Measurements from ENCODE around the gene KCNT2.
"Not testable (repeated sequence)": the region's sequence is repeated elsewhere in the genome, so short reads cannot be mapped to it uniquely, and the experiment has no call there.

The KCNT2 gene

DNA sequence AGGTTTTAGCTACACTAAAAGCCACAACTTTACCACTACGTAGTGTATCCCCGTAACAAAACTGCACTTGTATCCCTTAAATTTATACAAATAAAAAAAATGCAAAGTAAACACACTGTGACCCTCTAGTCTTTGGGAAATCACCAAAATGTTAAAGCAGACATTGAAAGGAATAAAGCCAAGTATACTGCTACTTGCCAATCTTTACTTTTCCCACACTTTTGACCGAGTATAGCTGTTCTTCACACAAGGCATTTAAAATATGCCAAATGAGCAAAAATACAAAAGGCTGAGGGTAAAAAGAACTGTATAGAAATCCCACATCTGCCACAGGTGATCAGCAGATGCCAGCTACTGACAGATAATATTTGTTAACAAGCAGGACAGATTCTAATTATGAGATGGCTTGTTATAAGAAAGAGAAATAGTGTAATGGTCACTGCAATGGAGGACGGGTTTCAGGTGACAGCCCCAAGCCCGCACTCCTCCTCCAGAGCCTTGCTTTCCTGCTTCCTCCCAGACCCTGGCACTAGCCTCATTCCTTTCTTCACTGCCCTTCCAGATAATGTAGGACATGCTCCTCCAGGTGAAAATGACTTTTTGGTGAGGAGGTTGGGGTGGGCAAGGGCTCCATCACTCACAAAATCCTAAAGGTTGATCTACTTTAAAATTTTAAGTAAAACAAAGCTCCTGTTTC is 18.1 kb downstream of the KCNT2 start:
- no peak for DNase-seq

GRCh38 chr1:196584696-196585095 is 23.5 kb downstream of the KCNT2 start:
- no peak for DNase-seq

DNA sequence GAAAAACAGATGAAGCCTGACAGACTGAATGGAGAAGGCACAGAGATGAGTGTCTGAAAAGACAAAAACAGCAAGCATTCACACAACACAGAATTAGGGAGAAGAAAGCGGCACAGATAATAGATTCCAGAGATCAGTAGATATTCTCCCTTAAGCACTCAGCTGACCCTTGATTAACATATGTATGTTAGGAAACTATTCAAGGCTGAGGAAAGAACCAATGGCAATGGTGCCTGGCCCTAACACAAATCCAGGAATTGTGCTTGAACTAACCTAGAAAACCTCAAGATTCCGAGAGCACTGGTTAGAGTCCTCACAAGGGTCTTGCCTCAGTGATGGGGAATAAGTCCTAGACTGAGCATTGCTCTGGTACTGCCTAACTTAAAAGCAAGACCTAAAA is 30.9 kb downstream of the KCNT2 start:
- DNase-seq = no peak

- DNase-seq = no peak
Measured at GRCh38 chr1:196573226-196573625, 35.0 kb downstream of the KCNT2 start.

GRCh38 chr1:196567238-196567637 is 41.0 kb downstream of the KCNT2 start:
- no peak for DNase-seq

GRCh38 chr1:196563768-196564167 is 44.5 kb downstream of the KCNT2 start:
- no peak for DNase-seq

- no peak for DNase-seq
Measured at GRCh38 chr1:196559314-196559713, 48.9 kb downstream of the KCNT2 start.

- DNase-seq = no peak
Measured at GRCh38 chr1:196558411-196558810, 49.8 kb downstream of the KCNT2 start.

- no peak for DNase-seq
Measured at GRCh38 chr1:196557797-196558196, 50.4 kb downstream of the KCNT2 start.

DNA sequence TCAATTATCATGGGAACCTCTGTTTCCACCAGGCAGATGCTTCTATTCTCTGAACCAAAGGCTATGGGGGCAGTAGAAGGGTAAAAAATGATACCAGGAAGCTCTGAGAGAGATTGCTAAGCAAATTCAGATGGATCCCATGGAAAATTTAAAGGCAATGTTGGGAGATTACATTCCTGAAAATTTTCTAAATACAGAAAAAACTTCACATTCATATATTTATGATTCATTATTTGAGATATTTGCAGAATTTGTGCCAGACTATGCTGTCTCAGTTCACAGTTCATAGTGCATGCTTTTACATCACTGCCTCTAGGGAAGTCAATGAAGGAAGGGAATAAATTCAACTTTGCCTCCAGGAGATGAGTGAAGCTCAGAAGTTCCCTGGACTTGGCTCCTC is 57.5 kb downstream of the KCNT2 start:
- no peak for DNase-seq

- DNase-seq = no peak
Measured at GRCh38 chr1:196546272-196547111, 61.7 kb downstream of the KCNT2 start.

GRCh38 chr1:196545222-196545621 is 63.0 kb downstream of the KCNT2 start:
- DNase-seq = no peak

- DNase-seq = peak; percentile 6
Measured at GRCh38 chr1:196544617-196545016, 63.6 kb downstream of the KCNT2 start.

- DNase-seq = no peak
Measured at GRCh38 chr1:196543833-196544232, 64.4 kb downstream of the KCNT2 start.

- DNase-seq = peak; percentile 12
Measured at GRCh38 chr1:196538473-196538872, 69.8 kb downstream of the KCNT2 start.

DNA sequence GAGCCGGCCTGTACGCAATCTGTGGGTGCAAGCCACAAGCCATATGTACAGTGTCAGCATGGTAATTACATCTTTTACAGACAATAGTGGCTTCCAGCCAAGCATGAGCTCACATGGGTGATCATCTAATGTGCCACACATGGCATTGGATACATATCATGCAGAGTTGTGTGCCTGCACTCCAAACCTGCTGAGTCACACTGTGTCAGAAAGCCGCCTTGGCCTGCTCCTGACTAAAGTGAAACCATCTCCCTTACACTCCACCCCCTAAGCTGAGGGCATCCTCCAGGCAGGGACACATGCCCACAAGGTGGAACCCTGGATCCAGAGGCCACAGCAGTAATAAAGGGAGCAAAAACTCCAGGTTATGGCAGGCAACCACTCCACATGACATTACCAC is 72.5 kb downstream of the KCNT2 start:
- DNase-seq = peak; percentile 34

DNA sequence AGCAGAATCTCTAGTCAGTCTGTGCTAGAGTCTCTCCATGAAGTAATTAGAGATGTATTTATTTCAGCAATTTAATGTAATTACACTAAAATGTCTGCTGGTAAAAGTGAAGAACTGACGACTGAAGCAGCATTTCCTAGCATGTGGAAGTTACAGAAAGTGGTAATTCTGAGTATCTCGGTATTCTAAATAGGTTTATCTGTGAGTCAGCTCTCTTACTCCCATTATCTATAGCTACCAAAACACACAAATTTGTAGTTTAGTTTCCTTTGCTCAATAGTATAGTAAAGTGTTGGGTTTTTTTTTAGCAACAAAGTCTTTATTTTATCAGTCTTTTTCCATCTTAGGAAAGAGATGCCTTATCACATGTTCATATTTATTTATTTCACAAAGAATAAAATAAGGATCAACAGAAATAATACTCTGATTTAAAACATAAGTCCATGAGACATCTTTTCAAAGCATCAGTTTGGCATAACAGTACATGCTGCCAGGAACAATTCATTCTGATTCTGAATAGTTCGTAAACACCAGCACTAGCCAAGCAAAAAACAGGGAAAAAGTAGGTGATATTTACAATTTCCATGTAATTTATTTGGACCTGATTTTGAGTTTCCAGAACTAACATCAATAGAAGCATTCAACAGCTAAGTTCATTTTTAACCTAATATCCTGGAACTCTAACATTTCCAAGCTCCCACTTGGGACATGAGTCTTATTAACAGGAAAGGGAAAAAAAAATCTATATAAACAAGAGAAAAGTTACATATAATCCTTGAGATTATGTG is 76.3 kb downstream of the KCNT2 start:
- DNase-seq = no peak

GRCh38 chr1:196527919-196528318 is 80.3 kb downstream of the KCNT2 start:
- DNase-seq = no peak

- not testable (repeated sequence) for DNase-seq
Measured at GRCh38 chr1:196522574-196523345, 85.5 kb downstream of the KCNT2 start.

GRCh38 chr1:196517193-196517592 is 91.0 kb downstream of the KCNT2 start:
- no peak for DNase-seq

- no peak for DNase-seq
Measured at GRCh38 chr1:196516373-196516772, 91.9 kb downstream of the KCNT2 start.

GRCh38 chr1:196515904-196516303 is 92.3 kb downstream of the KCNT2 start:
- DNase-seq = no peak

DNA sequence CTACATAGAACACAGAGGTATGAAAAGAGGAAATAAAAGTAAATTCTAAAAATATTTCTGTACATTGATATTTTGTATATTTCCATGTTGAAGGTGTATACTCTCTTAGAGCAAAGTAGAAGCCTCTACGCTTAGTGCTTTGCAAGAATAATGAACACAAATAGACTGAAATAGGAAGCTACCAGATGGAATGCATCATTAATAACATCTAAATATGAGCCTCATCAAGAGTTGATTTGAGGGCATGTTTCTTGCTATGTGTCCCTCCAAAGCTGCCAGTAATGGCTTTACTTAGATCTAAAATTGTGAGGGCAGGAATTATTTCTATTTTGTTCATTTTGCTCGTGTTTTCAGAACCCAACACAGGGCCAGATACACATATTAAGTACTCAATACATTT is 94.4 kb downstream of the KCNT2 start:
- DNase-seq = no peak

Data from retina (tissue), 1 donor.